Posterior vena cava (tissue), 2 donors: Measurements from ENCODE around the gene ATP2A1. TPM values are rescaled to one million over a fixed set of nuclear protein-coding genes. Genes with fewer than 3 reads are reported as not detected.
"Not testable (repeated sequence)": the region's sequence is repeated elsewhere in the genome, so short reads cannot be mapped to it uniquely, and the experiment has no call there.

Experiments
- DNase-seq: peaks from one replicate; pipeline ENCODE4 v3.0.0-alpha.2; 2020; ENCODE audit warnings: low spot score
- intact Hi-C, 2 donors: fragments of 100-400 bp; cut with DNase I; formaldehyde crosslinking; loops; one replicate each; pipeline versions ENCODE4 v1.14.1 to v1.14.2; 2022 to 2023
- total RNA-seq, 2 donors: library from RNA; stranded (reverse); fragmentation: NEBNext Ultra II Directional; extraction: Animal tissue kit (Norgen Biotek cat#: 25700); gene quantifications; one replicate each; pipeline ENCODE4 v1.2.1, GENCODE V29; 2021
- donor health status: DM: yes; HTN: yes; CAD: no.
- donor health status: DM: yes; HTN: yes; CAD: no.

Gene ATP2A1
- total RNA-seq, 2 donors from 2014 or later = 0.42 to 1.3 TPM

- no peak for DNase-seq
- intact Hi-C loops = no loop called here
These were observed 31.4 kb upstream of the ATP2A1 start for GRCh38 chr16:28846933-28847273.

GRCh38 chr16:28858421-28858820 is 19.9 kb upstream of the ATP2A1 start:
- intact Hi-C loops = no loop called here
- DNase-seq = no peak

DNA sequence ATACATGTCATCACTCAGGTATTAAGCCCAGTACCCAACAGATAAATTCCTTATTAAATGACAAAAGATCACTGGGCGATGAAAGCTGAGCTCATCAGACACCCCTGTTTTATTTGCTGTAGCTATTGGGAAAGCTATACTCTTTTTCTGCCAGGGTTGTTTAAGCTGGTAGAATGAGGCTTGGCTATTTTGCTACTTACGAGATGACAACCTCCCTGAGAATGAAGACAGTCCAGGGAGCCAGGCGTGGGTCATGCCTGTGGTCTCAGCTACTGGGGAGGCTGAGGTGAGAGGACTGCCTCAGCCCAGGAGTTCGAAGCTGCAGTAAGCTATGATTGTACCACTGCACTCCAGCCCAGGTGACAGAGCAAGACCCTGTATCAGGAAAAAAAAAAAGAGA is 19.0 kb upstream of the ATP2A1 start:
- intact Hi-C loops = no loop called here
- DNase-seq = no peak

- no peak for DNase-seq
- intact Hi-C loops = loop anchor here in 1 of 2 donors (2.0 kb wide), 1 partner anchor 15 kb away; no protein-coding TSS in a partner anchor
These were observed 14.1 kb upstream of the ATP2A1 start for GRCh38 chr16:28863929-28864793.

GRCh38 chr16:28865001-28865688 is 13.1 kb upstream of the ATP2A1 start:
- no peak for DNase-seq
- intact Hi-C loops = no loop called here

GRCh38 chr16:28865722-28866453 is 12.4 kb upstream of the ATP2A1 start:
- no peak for DNase-seq
- intact Hi-C loops = no loop called here

DNA sequence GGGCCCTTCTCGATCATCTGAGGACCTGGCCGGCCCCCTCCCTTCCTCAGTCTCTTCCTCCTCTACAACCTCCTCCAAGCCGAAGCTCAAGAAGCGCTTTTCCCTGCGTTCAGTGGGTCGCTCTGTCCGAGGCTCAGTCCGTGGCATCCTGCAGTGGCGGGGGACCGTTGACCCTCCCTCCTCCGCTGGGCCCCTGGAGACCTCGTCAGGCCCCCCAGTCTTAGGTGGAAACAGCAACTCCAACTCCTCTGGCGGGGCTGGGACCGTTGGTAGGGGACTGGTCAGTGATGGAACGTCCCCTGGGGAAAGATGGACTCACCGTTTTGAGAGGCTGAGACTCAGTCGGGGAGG is 11.9 kb upstream of the ATP2A1 start:
- intact Hi-C loops = no loop called here

GRCh38 chr16:28867241-28867640 is 11.0 kb upstream of the ATP2A1 start:
- DNase-seq = no peak
- intact Hi-C loops = no loop called here

More for the DNA sequence above, 11.9 kb upstream of the ATP2A1 start:
- DNase-seq = no peak

DNA sequence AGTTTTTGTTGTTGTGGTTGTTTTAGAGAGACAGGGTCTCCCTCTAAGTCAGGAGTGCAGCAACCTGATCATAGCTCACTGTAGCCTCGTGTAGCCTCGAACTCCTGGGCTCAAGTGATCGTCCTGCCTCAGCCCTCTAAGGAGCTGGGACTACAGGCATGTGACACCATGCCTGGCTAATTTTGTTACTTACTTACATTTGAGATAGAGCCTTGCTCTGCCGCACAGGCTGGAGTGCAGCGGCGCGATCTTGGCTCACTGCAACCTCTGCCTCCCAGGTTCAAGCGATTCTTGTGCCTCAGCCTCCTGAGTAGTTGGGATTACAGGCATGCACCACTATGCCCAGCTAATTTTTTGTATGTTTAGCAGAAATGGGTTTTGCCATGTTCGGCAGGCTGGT is 10.6 kb upstream of the ATP2A1 start:
- intact Hi-C loops, DNase-seq: not testable (repeated sequence)

- intact Hi-C loops = no loop called here
These were observed 9.1 kb upstream of the ATP2A1 start for GRCh38 chr16:28869201-28869600.

DNA sequence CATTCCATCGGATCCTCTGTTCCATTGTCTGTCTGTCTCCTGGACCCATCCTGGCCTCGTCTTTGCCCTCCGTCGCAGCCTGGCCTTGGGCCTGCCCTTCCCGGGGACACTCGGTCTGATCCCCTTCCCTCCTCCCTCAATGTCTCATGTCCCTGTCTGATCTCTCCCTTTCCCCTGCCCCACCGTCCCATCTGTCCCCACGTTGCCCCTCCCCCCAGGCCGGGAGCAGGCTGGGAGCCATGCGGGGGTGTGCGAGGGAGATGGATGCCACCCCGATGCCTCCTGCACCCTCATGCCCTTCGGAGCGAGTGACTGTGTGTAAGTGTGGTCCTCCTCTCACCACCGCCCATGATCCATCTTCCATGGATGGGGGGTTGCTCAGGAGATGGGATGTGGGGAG is 5.3 kb upstream of the ATP2A1 start:
- intact Hi-C loops = no loop called here
- no peak for DNase-seq

More at GRCh38 chr16:28869201-28869600, 9.1 kb upstream of the ATP2A1 start:
- no peak for DNase-seq

DNA sequence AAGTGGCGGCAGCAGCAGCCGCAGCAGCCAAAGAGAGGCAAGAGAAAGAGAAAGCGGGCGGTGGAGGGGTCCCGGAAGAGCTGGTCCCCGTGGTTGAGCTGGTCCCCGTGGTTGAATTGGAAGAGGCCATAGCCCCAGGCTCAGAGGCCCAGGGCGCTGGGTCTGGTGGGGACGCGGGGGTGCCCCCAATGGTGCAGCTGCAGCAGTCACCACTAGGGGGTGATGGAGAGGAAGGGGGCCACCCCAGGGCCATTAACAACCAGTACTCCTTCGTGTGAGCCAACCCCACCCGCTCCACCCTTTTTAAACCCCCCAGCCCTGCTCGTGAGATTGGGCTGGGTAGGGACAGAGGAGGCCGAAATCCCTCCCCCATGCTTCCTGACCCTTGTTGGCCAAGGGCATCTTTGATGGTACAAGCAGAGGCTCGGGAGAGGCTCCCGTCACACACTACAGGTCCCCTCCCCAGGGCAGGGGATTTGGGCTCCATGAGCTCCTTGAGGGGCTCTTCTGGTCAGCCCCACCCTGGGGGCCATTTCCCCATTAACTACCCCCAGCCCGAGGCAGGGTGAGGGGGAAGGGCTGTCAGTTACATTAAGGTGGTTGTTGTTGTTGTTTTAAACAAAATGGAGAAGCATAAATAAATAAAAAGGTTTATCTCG is 4.6 kb upstream of the ATP2A1 start:
- intact Hi-C loops = no loop called here

DNA sequence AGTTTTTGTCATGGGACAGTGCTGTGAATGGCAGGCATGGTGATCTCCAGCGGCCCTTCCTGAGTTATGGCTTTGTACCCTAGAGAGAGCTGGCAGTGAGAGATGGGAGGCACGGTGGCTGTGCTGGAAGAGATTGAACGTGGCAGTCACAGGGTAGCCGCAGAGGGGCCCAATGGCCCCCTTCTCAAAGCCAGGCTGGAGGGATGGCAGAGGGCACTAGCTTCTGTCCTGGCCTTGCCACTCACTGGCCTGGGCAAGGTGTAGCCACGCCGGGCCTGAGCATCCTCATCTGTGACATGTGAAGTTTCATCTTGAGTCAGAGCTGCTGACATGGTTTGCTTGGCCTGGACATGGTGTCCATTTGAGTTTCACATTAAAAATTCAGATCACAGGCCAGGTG is 3.9 kb upstream of the ATP2A1 start:
- no peak for DNase-seq
- intact Hi-C loops = no loop called here

More for the DNA sequence above, 4.6 kb upstream of the ATP2A1 start:
- DNase-seq = no peak

DNA sequence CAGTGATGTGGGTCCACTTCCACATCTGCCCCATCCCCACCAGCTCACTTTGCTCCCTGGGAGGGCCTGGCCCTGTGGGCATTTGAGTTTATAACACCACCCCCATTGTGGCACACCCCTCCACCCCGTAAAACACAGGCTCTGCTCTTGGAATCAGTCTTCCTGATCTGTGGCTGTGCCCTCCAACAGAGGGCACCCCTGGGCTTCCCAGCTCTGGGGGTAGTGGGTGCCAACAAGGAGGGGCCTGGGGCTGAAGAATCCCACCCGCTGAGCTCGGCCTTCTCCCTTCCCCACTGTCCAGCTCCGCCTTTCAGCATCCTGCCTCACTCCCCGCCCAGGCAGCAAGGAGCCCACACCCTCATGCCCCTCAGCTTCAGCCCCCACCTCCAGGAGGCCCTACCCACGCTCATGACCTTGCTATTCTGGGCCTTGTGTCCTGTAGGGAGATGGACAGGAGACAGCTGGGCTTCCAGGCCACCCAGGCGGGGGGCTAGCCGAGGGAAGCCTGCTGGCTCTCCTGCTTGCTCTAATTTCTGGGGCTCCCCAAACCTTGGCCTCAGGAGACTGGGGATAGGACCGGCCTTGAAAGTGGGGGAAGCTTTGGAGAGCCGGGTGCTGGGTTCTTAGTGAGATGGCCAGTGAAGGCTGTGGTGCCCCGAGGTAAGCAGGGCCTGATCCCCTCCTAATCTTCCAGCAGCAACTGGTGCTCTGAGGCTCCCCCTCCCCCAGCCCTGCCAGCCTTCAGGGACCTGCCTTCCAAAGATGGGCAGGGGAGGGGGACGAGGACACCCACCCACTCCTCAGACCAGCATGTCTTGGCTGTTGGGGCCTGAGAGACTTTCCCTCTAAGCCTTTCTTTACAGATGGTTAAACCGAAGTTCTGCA is 2.9 kb upstream of the ATP2A1 start:
- intact Hi-C loops = no loop called here
- DNase-seq = no peak

DNA sequence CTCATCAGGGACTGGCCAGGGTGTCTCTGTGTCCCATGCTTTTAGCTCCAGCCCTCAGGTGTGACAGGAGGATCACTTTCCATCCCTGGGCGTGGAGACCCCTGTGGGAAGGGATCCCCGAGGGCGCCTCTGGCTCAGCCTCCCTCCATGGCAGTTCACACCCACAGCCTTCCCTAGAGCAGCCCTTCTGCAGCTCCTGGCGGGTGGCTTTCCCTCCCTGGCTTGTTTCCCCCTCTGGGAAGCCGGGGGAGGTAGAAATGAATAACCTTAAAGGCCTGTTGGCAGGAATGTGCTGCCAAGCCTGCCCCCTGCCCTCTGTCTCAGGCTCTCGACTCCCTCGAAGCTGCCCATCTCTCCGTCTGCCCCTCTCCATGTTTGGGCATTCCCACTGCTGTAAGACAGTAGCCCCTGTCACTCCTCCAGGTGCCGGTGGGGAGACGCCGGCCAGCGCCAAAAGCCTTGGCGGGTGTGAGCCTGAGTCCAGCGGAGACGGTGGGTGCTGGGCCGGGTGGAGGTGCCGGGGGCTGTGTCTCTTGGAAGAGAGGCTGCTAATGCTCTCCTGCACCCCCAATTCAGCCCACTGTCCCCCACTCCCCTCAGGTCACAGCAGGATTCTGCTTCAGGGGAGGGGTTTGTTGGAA is 2.1 kb upstream of the ATP2A1 start:
- DNase-seq = no peak
- intact Hi-C loops = no loop called here

- DNase-seq = no peak
- intact Hi-C loops = no loop called here
These were observed 1.2 kb upstream of the ATP2A1 start for GRCh38 chr16:28876973-28877654.

- intact Hi-C loops = no loop called here
- DNase-seq = no peak
These were observed 660 bp upstream of the ATP2A1 start for GRCh38 chr16:28877655-28878000.
